Measurements from ENCODE around the gene RABL6. TPM values are rescaled to one million over a fixed set of nuclear protein-coding genes. Genes with fewer than 3 reads are reported as not detected.
"Not testable (repeated sequence)": the region's sequence is repeated elsewhere in the genome, so short reads cannot be mapped to it uniquely, and the experiment has no call there.

RABL6 gene
- total RNA-seq, 1 donor from 2014 or later = 62.2 TPM

DNA sequence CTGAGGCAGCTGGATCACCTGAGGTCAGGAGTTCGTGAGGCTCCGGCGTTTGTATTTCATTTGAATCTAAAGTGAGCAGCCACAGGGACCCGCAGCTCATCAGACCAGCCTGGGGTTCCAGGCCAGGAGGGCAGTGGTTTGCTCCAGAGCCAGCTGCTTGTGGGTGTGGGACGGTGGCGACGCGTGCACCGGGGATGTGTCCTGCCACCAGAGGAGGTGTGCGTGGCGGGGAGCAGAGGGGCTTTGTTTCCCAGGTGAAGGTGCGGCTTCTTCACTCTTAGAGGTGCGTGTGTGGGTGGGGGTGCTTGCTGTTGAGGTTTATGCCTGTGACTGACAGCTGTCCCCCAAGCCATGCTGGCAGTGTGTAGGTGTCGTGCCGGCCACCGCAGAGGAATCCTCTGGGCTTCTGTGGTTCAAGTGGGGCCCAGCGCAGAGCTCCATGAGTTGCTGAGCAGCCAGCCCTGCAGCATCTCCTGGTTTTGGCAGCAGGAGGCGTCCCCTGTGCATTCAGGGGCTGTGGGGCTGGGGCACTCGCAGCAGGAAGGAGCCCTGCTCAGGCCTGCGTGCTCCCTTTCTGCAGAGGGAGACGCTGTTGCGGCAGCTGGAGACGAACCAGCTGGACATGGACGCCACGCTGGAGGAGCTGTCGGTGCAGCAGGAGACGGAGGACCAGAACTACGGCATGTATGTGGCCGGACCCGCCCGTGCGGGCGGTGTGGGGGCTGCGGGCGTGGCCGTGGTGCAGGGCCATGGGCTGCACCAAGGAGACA, 27.6 kb downstream of the RABL6 start:
- intact Hi-C loops (cut with DNase I) = no loop called here
- H3K27me3 ChIP-seq (ENCODE audit: low read depth) = no peaks in the 10 kb centered on the region
- H3K27ac ChIP-seq = no peak overlapping the region

DNA sequence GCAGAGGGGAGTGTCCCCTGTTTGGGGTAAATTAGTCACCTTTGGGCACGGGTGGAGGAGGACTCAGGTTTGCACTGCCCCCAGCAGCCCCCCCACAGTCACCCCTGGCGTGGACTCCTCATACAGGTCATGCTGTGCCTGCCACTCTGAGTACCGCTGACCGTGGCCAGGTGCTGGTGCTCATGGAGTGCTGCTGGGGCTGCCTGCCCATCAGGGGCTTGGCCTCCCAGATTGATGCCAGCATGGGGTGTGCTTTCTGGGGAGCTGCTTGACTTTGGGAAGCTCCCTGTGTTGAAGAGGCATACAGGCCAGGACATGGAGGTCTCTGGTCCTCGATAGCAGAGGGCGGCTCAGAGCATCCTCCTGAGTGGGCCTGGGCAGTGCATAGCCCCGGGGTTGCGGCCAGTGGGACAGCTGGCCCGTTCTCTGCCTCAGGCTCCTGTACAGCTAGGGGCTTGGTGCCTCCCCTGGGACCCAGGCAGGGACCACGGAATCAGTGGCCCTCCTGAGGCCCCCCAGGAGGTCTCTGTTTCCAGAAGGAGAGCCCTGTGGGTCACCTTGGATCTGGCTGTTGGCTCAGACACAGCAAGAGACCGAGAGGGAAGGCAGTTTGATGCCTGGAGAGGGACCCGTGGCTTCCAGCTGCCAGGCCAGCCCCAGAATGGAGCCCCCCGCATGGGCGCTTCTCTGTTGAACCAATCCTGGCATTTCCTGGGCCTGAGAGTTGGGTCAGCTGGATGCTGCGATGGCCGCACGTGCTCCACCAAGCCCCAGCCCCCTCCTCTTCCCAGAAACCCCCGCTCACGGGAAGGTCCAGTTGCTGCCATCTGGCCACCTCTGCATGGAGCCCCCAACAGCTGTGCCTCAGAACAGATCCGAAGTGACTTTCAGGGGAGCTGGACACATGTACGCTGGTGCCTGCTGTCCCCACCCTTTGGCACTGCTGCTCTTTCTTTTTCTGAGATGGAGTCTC, 28.5 kb downstream of the RABL6 start:
- no peak for DNase-seq
- ATAC-seq = no peak
- Histone ChIP-seq H3K27me3 (ENCODE audit: low read depth) (no peaks in the 10 kb centered on the region), H3K9me3 (no peaks in the 10 kb centered on the region), H3K27ac (no peak overlapping the region), H3K4me1 (peaks cover 3% of the 10 kb centered on the region), H3K4me3 (no peak overlapping the region), H3K36me3 (peaks cover 59% of the 10 kb centered on the region)
- TF ChIP-seq, protein P1, sequence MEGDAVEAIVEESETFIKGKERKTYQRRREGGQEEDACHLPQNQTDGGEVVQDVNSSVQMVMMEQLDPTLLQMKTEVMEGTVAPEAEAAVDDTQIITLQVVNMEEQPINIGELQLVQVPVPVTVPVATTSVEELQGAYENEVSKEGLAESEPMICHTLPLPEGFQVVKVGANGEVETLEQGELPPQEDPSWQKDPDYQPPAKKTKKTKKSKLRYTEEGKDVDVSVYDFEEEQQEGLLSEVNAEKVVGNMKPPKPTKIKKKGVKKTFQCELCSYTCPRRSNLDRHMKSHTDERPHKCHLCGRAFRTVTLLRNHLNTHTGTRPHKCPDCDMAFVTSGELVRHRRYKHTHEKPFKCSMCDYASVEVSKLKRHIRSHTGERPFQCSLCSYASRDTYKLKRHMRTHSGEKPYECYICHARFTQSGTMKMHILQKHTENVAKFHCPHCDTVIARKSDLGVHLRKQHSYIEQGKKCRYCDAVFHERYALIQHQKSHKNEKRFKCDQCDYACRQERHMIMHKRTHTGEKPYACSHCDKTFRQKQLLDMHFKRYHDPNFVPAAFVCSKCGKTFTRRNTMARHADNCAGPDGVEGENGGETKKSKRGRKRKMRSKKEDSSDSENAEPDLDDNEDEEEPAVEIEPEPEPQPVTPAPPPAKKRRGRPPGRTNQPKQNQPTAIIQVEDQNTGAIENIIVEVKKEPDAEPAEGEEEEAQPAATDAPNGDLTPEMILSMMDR (IDR thresholded peaks at IDR 0.05) = no peak
- intact Hi-C loops (cut with DNase I) = no loop called here

More for the DNA sequence above, 27.6 kb downstream of the RABL6 start:
- TF ChIP-seq, protein P1 (IDR thresholded peaks at IDR 0.05) = no peak
- no peak for ATAC-seq
- no peak for DNase-seq
- Histone ChIP-seq H3K4me1 (no peaks in the 10 kb centered on the region), H3K9me3 (no peaks in the 10 kb centered on the region), H3K36me3 (peaks cover 60% of the 10 kb centered on the region), H3K4me3 (no peak overlapping the region)

DNA sequence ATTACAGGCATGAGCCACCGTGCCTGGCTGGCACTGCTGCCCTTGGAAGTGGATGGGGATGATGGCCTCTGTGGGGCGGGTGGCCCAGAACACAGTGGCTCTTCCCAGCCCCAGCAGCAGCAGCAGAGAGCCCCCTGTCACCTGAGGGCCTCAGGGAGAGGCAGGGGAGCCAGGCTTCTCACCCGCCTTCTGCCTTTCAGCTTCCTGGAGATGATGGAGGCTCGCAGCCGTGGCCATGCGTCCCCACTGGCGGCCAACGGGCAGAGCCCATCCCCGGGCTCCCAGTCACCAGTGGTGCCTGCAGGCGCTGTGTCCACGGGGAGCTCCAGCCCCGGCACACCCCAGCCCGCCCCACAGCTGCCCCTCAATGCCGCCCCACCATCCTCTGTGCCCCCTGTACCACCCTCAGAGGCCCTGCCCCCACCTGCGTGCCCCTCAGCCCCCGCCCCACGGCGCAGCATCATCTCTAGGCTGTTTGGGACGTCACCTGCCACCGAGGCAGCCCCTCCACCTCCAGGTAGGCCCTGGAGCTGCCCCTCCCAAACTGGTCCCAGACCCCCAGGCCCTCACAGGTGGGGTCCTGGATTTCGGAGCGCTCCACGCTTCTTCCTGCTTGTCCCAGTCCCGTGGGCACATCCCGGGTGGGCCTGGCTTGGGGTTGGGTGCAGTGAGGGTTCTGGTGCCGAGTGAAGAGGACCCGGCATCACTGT, 29.6 kb downstream of the RABL6 start:
- TF ChIP-seq, protein P1 (IDR thresholded peaks at IDR 0.05) = no peak
- Histone ChIP-seq H3K4me1 (peaks cover 14% of the 10 kb centered on the region), H3K36me3 (peaks cover 48% of the 10 kb centered on the region), H3K27me3 (ENCODE audit: low read depth) (no peaks in the 10 kb centered on the region), H3K4me3 (no peak overlapping the region), H3K27ac (no peak overlapping the region), H3K9me3 (no peaks in the 10 kb centered on the region)
- DNase-seq (no peak), ATAC-seq (no peak)
- intact Hi-C loops (cut with DNase I) = no loop called here

DNA sequence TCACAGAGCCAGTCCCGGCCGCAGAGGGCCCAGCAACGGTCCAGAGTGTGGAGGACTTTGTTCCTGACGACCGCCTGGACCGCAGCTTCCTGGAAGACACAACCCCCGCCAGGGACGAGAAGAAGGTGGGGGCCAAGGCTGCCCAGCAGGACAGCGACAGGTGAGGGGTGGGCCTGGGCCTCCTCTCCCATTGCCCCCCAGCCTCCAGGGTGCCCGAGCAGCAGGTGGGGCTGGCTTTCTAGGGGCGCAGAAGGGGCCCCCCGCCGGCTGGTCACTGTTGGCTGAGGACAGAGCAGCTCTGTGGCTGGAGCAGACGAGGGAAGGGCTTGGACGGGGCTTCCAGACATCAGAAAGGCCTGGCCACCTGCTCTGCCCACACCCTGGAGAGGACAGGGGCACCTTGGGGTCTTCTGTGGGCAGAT, 30.1 kb downstream of the RABL6 start:
- H3K27me3 ChIP-seq (ENCODE audit: low read depth); DNase-seq; H3K4me3 ChIP-seq; intact Hi-C loops (cut with DNase I); ATAC-seq; H3K9me3 ChIP-seq; H3K27ac ChIP-seq: not testable (repeated sequence)
- peaks cover 43% of the 10 kb centered on the region for H3K36me3 ChIP-seq
- peaks cover 19% of the 10 kb centered on the region for H3K4me1 ChIP-seq

DNA sequence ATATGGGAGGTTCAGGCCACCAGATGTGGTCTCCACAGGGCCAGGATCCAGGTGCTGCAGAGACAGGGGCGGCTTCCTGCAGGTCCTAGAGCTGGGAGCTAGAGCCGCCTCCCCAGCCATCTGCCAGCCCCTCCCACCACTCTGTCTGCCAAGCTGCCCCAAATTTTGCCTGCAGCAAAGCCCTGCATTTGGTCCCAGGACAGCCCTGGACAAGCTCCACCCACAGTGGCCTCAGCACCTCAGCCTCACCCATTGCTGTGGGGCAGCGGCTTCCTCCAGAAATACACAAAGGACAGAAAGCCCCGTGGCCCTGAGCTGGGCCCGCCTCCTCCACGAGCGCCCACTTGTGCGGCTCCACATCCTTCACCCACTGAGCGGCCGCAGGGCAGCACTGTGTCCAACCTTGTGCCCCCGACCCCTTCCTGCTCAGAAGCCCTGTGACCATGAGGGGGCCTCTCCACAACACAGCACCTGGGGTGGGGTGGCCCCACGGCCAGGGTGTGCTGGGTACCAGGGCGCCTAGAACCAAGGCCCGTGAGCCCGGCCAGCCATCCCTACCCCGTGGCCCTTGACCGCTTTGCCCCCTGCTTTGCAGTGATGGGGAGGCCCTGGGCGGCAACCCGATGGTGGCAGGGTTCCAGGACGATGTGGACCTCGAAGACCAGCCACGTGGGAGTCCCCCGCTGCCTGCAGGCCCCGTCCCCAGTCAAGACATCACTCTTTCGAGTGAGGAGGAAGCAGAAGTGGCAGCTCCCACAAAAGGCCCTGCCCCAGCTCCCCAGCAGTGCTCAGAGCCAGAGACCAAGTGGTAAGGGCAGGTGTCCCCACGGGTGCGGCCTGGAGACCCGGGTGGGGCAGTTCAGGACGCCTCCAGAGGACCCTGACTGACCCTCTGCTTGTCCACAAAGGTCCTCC, 30.8 kb downstream of the RABL6 start:
- H3K36me3 ChIP-seq = peaks cover 43% of the 10 kb centered on the region
- H3K4me3 ChIP-seq = no peak overlapping the region
- intact Hi-C loops (cut with DNase I) = no loop called here
- H3K4me1 ChIP-seq = peaks cover 26% of the 10 kb centered on the region
- TF ChIP-seq, protein P1 (IDR thresholded peaks at IDR 0.05) = no peak
- H3K9me3 ChIP-seq = no peaks in the 10 kb centered on the region
- H3K27ac ChIP-seq = no peak overlapping the region
- DNase-seq = no peak
- peaks cover 7% of the 10 kb centered on the region for H3K27me3 ChIP-seq (ENCODE audit: low read depth)
- no peak for ATAC-seq
